PC-3 (cell line): ENCODE results near the gene C19orf33.
"Not testable (repeated sequence)": the region's sequence is repeated elsewhere in the genome, so short reads cannot be mapped to it uniquely, and the experiment has no call there.

Experiments
- CTCF ChIP-seq: fragments of 300-600 bp; sonication (generic); conservative IDR thresholded peaks from 2 replicates; pipeline ENCODE4 v1.5.1; 2017; ENCODE audit warnings: antibody characterized with exemption, low read depth, mild to moderate bottlenecking, low read length
- EZH2 ChIP-seq: fragments of 300-600 bp; sonication (generic); IDR thresholded peaks from one replicate; pipeline ENCODE4 v1.6.1; 2017; ENCODE audit warnings: antibody characterized with exemption, mild to moderate bottlenecking, low read length; ENCODE audit not compliant: unreplicated experiment
- EZH2phosphoT487 ChIP-seq: fragments of 300-600 bp; sonication (generic); IDR thresholded peaks from 2 replicates; pipeline ENCODE4 v1.6.1; 2018; ENCODE audit warnings: mild to moderate bottlenecking, antibody characterized with exemption, low read length, borderline replicate concordance

DNA sequence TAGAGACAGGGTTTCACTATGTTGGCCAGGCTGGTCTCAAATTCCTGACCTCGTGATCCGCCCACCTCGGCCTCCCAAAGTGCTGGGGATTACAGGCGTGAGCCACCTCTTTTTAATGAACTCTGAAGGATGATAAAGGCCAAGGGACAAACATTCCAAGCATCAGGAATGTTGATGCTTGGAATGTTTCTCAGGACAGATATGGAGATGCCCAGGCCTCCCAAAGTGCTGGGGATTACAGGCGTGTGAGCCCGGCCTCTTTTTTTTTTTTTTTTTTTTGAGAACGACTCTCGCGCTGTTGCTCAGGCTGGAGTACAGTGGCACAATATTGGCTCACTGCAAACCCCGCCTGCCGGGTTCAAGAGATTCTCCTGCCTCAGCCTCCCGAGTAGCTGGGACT is 42.1 kb upstream of the C19orf33 start:
- not testable (repeated sequence) for TF ChIP-seq CTCF, EZH2, EZH2phosphoT487
